ENCODE measurements around the gene ARNT2. TPM values are rescaled to one million over a fixed set of nuclear protein-coding genes. Genes with fewer than 3 reads are reported as not detected.

The ARNT2 gene
- total RNA-seq, 2 experiments from 2014 or later = not detected

GRCh38 chr15:80506286-80506893 is 102.2 kb downstream of the ARNT2 start:
- TF ChIP-seq EZH2phosphoT487 (IDR thresholded peaks at IDR 0.05; ENCODE audit: borderline replicate concordance, low read depth, low read length) = no peak
- TF ChIP-seq CTCF (conservative IDR thresholded peaks at IDR 0.05; ENCODE audit: low read length) = no peak
- CTCF ChIA-PET (ENCODE audit: unreplicated experiment) = no interaction called here

GRCh38 chr15:80507131-80507530 is 102.9 kb downstream of the ARNT2 start:
- no peak overlapping the region for H2AFZ ChIP-seq (ENCODE audit: low read length)
- POLR2A ChIA-PET = no interaction called here
- TF ChIP-seq CTCF (conservative IDR thresholded peaks at IDR 0.05; ENCODE audit: low read length) (no peak), EZH2phosphoT487 (IDR thresholded peaks at IDR 0.05; ENCODE audit: borderline replicate concordance, low read depth, low read length) (no peak)
- H3K9me2 ChIP-seq (ENCODE audit: insufficient read depth, low read length) = no peaks in the 10 kb centered on the region
- H3K27ac ChIP-seq (ENCODE audit: low read depth, low read length, poor library complexity, severe bottlenecking) = no peak overlapping the region
- no peaks in the 10 kb centered on the region for H4K20me1 ChIP-seq (ENCODE audit: insufficient read depth, low read length)
- DNase-seq (ENCODE audit: low spot score) = no peak
- CTCF ChIA-PET (ENCODE audit: unreplicated experiment) = no interaction called here
- H3K79me2 ChIP-seq (ENCODE audit: insufficient read depth, low read depth, low read length) = no peaks in the 10 kb centered on the region
- no peaks in the 10 kb centered on the region for H3K4me1 ChIP-seq (ENCODE audit: insufficient read depth, low read length, poor library complexity, severe bottlenecking)
- no peak overlapping the region for H3K4me3 ChIP-seq (ENCODE audit: low read depth, low read length, poor library complexity, severe bottlenecking)
- intact Hi-C loops (cut with micrococcal nuclease; ENCODE audit: unreplicated experiment) = no loop called here
- no peaks in the 10 kb centered on the region for H3K9me3 ChIP-seq (ENCODE audit: low read length)
- H3K4me2 ChIP-seq (ENCODE audit: low read length) = no peak overlapping the region
- no peaks in the 10 kb centered on the region for H3K36me3 ChIP-seq (ENCODE audit: insufficient read depth, low read length)
- BruUV-seq (replicated peaks) = no TSS peak

More at GRCh38 chr15:80506286-80506893, 102.2 kb downstream of the ARNT2 start:
- BruUV-seq (replicated peaks) = no TSS peak
- Histone ChIP-seq H3K4me3 (ENCODE audit: low read depth, low read length, poor library complexity, severe bottlenecking) (no peak overlapping the region), H4K20me1 (ENCODE audit: insufficient read depth, low read length) (no peaks in the 10 kb centered on the region), H2AFZ (ENCODE audit: low read length) (no peak overlapping the region), H3K9me2 (ENCODE audit: insufficient read depth, low read length) (no peaks in the 10 kb centered on the region), H3K27ac (ENCODE audit: low read depth, low read length, poor library complexity, severe bottlenecking) (no peak overlapping the region), H3K9me3 (ENCODE audit: low read length) (no peaks in the 10 kb centered on the region), H3K4me1 (ENCODE audit: insufficient read depth, low read length, poor library complexity, severe bottlenecking) (no peaks in the 10 kb centered on the region), H3K4me2 (ENCODE audit: low read length) (no peak overlapping the region), H3K36me3 (ENCODE audit: insufficient read depth, low read length) (no peaks in the 10 kb centered on the region), H3K79me2 (ENCODE audit: insufficient read depth, low read depth, low read length) (no peaks in the 10 kb centered on the region)
- DNase-seq (ENCODE audit: low spot score) = no peak
- intact Hi-C loops (cut with micrococcal nuclease; ENCODE audit: unreplicated experiment) = no loop called here
- POLR2A ChIA-PET = no interaction called here

GRCh38 chr15:80507638-80508316 is 103.6 kb downstream of the ARNT2 start:
- no peak overlapping the region for H3K4me3 ChIP-seq (ENCODE audit: low read depth, low read length, poor library complexity, severe bottlenecking)
- H3K36me3 ChIP-seq (ENCODE audit: insufficient read depth, low read length) = no peaks in the 10 kb centered on the region
- no peaks in the 10 kb centered on the region for H3K9me2 ChIP-seq (ENCODE audit: insufficient read depth, low read length)
- CTCF ChIA-PET (ENCODE audit: unreplicated experiment) = no interaction called here
- no peak overlapping the region for H2AFZ ChIP-seq (ENCODE audit: low read length)
- no peaks in the 10 kb centered on the region for H4K20me1 ChIP-seq (ENCODE audit: insufficient read depth, low read length)
- H3K27ac ChIP-seq (ENCODE audit: low read depth, low read length, poor library complexity, severe bottlenecking) = no peak overlapping the region
- H3K4me2 ChIP-seq (ENCODE audit: low read length) = no peak overlapping the region
- no peaks in the 10 kb centered on the region for H3K9me3 ChIP-seq (ENCODE audit: low read length)
- intact Hi-C loops (cut with micrococcal nuclease; ENCODE audit: unreplicated experiment) = no loop called here
- POLR2A ChIA-PET = no interaction called here
- BruUV-seq (replicated peaks) = no TSS peak
- H3K4me1 ChIP-seq (ENCODE audit: insufficient read depth, low read length, poor library complexity, severe bottlenecking) = no peaks in the 10 kb centered on the region
- no peak for TF ChIP-seq EZH2phosphoT487 (IDR thresholded peaks at IDR 0.05; ENCODE audit: borderline replicate concordance, low read depth, low read length)
- no peak for TF ChIP-seq CTCF (conservative IDR thresholded peaks at IDR 0.05; ENCODE audit: low read length)
- no peaks in the 10 kb centered on the region for H3K79me2 ChIP-seq (ENCODE audit: insufficient read depth, low read depth, low read length)
- DNase-seq (ENCODE audit: low spot score) = no peak

Measured in OCI-LY7 (cell line).